Prostate gland (tissue), 2 donors: ENCODE data around the gene L3MBTL1.

Source experiments
- POLR2A ChIP-seq: fragments of 450-650 bp; IDR thresholded peaks from one replicate; pipeline ENCODE4 v1.6.1; 2016; ENCODE audit warnings: antibody characterized with exemption, mild to moderate bottlenecking
- TF ChIP-seq, protein P1 (sequence below), 4 experiments: fragments of 200-600 bp in 2 of 4; fragments of 450-650 bp in 2 of 4; sonication (generic) in 2 of 4; IDR thresholded peaks; 1 replicate in 3 of 4; 2 replicates in 1 of 4; pipeline ENCODE4 v1.5.1; 2016 to 2019; ENCODE audit warnings: antibody characterized with exemption in 4 of 4, mild to moderate bottlenecking in 2 of 4, moderate library complexity in 2 of 4

DNA sequence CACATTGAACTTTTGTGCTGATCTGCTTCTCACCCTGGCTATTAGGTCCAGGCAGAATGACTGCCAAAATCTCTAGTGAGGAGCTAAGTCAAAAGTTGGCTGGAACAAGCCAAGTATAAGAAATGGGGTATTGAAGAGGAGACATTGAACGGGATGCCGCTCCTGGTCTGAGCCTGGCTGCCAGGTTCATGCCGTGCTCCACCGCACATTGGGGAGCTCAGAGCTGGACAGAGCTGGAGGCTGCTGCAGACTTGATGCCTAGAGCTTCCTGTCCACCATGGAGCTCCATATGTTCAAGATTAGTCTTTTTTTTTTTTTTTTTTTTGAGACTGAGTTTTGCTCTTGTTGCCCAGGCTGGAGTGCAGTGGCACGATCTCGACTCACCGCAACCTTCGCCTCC, 79.1 kb downstream of the L3MBTL1 start:
- TF ChIP-seq, protein P1, sequence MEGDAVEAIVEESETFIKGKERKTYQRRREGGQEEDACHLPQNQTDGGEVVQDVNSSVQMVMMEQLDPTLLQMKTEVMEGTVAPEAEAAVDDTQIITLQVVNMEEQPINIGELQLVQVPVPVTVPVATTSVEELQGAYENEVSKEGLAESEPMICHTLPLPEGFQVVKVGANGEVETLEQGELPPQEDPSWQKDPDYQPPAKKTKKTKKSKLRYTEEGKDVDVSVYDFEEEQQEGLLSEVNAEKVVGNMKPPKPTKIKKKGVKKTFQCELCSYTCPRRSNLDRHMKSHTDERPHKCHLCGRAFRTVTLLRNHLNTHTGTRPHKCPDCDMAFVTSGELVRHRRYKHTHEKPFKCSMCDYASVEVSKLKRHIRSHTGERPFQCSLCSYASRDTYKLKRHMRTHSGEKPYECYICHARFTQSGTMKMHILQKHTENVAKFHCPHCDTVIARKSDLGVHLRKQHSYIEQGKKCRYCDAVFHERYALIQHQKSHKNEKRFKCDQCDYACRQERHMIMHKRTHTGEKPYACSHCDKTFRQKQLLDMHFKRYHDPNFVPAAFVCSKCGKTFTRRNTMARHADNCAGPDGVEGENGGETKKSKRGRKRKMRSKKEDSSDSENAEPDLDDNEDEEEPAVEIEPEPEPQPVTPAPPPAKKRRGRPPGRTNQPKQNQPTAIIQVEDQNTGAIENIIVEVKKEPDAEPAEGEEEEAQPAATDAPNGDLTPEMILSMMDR (IDR thresholded peaks at IDR 0.05) = no peak
- no peak for TF ChIP-seq POLR2A
